NT2/D1 (cell line): ENCODE results near the gene KMT2B.

Experiments used
- SUZ12 ChIP-seq: IDR thresholded peaks from 2 replicates; pipeline ENCODE4 v1.6.1; 2011; ENCODE audit not compliant: insufficient read length, insufficient read depth; ENCODE audit errors: extremely low read depth
- YY1 ChIP-seq: IDR thresholded peaks from 2 replicates; pipeline ENCODE4 v1.6.1; 2011; ENCODE audit not compliant: insufficient read length, insufficient read depth
- ZNF274 ChIP-seq: IDR thresholded peaks from 2 replicates; pipeline ENCODE4 v1.6.1; 2011; ENCODE audit warnings: mild to moderate bottlenecking, low read depth, low read length

DNA sequence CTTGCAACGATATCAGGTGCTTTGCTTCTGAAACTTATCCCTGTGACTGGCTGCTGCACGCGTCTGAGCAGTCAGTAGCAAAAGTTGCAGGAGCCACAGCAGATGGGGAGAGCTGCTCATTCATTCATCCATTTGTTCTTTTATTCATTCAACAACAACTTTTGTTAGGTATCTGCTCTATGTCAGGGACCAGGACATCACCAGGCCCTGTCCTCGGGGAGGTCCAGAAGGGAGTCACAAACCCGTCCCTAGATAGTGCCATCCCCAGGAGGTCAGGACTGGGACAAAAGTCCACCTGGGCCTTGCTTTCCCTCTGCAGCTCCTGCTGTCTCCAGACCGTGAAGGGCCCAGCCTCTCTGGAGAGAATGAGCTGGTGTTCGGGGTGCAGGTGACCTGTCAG lies 60.2 kb downstream of the KMT2B start:
- TF ChIP-seq SUZ12: no peak
- TF ChIP-seq ZNF274: no peak
- no peak for TF ChIP-seq YY1
